Activated naive CD4-positive, alpha-beta T cell treated with Interleukin-2 at 50 U/mL for 16 hours (primary cell): Measurements from ENCODE around the gene CTNNA3.
"Not testable (repeated sequence)": the region's sequence is repeated elsewhere in the genome, so short reads cannot be mapped to it uniquely, and the experiment has no call there.

Experiments
- DNase-seq: peaks from one replicate; pipeline ENCODE4 v3.0.0-alpha.2; 2020

CTNNA3 gene

DNA sequence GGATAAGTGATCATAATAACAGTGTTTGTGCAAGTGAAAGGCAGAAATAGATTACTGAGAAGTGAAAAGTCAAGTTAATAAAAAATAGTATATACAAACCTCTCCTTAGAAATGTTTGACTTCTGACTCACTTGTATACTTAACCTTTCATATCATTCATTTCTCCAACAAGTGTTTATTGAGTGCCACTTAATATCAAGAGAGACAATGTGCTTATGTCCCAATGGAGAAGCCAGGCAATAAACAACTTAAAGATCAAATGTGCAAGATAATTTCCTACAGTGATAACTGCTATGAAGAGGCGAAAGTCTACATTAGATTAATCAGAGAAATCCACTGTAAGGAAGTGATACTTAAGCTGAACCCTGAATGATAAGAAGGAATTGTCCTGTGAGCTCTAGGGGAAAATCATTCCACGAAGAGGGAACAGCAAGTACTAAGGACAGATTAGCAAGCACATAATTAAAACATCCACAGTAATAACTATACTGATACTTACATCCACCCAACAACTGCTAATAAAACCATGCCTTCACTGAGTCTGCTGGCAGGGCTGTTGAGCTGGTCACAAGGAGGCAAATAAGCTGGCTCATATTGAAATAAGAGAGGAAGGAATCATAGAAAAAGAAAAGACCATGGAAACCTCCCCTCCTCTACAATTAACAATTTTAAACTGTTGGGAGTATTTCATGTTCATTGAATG is 203.5 kb downstream of the CTNNA3 start:
- no peak for DNase-seq

DNA sequence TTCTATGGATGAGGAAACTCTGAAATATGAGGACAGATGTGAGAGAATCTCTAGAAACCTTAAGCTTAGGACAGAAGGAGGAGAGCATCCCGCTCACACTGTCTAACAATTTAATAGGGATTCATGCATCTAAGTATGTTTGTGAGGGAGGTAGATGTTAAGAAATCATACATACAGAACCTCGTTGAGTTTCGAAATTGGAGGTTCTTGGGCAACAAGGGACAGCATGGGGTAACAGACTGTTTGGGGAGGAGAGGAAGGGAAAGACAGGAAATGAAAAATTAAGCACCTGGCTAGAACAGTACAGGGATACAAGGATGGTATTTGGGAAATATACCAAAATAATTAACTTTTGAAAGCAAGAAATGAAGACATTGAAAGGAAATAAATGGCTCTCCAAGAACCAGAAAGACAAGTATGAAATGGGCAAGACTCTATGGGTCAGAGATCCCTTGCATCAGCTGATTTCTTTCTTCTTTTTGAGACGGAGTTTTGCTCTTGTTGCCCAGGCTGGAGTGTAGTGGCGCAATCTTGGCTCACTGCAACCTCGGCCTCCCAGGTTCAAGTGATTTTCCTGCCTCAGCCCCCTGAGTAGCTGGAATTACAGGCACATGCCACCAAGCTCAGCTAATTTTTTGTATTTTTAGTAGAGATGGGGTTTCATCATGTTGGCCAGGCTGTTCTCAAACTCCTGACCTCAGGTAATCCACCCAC is 207.9 kb downstream of the CTNNA3 start:
- DNase-seq, result no peak

DNA sequence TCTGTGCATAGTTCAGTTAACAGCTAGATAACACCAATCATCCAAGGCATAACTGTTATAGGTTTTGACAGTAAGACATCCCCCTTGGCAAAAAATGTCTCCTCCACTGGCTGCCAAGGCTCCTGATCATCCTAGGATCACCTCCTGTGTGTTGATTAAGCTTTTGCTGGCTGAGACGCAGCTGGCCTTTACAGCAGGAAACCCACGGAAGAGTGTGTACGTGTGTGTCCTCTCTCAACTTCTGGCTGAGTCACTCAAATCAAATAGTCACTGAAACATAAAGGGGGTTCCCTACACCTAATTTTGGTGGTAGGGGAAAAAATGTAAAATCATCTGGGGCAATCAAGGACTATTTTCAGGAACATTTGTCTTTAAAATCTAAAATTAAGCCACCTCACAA is 208.8 kb downstream of the CTNNA3 start:
- no peak for DNase-seq

DNA sequence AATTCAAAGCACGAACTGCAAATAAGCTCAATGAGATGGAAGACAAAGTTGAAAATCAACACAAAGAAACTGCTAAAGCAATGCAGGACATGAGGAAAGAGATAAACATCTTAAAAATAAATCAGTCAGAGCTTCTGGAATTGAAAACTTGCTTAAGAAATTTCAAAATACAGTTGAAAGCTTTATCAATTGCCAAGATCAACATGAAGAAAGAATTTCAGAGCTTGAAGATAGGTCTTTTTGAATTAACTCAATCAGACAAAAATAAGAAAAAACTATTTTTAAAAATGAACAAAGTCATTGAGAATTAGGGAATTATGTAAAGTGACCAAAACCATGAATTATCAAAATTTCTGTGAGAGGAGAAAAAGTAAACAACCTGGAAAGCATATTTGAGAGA is 218.1 kb downstream of the CTNNA3 start:
- DNase-seq, result no peak

DNA sequence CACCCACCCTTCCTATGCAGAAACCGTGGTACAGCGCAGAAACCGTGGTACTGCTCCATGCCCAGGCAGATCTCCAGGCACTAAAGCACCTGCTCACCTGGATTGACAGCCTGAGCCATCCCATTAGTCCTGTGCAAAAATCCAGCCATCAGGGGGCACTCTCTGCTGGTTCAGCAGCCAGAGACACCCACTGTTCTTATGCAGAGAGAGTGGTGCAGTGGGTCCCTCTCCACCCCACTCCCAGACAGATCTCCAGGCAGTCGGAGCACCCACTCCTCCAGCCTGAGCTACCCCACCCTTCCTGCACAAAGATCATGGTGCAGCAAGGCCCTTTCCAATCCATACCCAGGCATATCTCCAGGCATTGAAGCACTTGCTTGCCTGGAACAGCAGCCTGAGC is 219.8 kb downstream of the CTNNA3 start:
- DNase-seq, result no peak

DNA sequence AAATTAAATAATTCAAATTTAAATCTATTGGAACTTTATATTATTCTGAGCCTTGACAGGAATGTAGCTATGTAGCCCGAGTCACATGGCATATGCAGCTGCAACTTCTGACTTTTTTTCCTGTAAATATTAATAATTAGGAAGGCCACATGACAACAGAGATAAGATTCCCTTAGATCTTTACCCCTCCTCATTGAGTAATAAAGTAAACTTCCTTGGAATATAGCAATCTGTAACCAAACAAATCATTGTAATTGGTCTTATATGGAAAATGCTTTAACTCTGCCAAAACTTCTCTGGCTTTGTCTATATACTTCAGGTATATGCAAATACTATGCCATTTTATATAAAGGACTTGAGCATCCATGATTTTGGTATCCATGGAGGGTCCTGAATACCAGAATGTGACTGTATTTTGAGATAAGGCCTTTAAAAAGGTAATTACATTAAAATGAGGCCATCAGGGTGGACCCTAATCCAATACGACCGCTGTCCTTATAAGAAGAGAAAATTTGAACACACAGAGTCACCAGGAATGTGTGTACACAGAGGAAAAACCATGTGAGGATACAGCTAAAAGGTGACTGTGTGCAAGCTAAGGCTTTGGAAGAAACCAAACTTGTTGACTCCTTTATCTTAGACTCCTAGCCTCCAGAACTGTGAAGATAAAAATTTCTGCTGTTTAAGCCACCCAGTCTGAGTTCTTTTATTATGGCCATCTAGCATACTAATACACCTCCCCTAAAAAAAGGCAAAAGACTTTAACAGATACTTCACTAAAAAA is 222.0 kb downstream of the CTNNA3 start:
- no peak for DNase-seq

DNA sequence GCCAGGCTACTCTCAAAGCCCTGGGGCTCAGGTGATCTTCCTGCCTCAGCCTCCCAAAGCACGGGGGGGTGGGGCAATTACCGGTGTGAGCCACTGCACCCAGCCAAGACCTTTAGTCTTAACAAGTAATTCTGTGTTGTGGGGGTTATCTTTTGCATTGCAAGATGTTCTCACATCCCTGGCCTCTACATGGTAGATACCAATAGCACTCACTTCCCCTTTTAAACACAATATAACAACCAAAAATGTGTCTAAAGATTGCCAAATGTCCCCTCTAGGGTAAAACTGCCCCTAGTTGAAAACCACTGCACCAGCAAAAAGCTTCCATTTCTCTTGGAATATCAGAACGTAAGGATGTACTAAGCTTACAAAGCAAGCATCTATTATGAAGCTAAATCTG is 225.0 kb downstream of the CTNNA3 start:
- DNase-seq, result no peak

DNA sequence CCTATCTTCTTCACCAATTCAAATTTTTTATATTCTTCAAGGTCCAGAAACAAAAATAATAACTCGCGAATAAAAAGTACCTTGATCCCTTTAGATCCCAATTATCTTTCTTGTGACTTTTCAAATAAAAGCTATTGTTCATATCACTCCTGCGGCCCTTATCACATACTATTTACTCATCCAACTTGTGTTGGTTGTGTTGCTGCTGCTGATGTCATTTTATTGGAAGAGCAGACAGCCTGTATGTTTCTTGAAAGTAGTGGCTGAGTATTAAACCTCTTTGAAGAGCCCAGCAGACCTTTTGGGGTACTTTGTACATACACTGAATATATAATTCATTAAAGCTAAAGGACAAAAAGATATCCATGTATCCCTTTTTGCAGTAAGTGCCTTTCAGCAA is 231.7 kb downstream of the CTNNA3 start:
- DNase-seq, result no peak

DNA sequence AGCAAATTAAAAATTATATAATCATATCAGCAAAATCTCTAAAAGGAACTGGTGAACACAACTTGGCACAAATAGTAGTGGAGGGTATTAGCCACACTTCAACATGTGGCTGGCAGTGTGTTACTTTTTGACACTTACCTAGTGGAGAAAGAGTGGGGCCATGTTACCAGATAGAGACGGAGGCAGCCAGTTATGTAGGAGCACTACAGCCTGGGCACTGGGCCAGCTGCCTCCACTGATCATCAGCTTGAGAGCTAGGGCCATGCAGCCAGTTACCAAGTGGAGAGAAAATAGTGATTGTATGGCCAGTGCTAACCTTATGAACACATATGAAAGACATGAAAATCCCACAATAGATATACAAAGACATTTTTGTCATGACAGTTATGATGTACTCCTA is 243.1 kb downstream of the CTNNA3 start:
- DNase-seq, result no peak

DNA sequence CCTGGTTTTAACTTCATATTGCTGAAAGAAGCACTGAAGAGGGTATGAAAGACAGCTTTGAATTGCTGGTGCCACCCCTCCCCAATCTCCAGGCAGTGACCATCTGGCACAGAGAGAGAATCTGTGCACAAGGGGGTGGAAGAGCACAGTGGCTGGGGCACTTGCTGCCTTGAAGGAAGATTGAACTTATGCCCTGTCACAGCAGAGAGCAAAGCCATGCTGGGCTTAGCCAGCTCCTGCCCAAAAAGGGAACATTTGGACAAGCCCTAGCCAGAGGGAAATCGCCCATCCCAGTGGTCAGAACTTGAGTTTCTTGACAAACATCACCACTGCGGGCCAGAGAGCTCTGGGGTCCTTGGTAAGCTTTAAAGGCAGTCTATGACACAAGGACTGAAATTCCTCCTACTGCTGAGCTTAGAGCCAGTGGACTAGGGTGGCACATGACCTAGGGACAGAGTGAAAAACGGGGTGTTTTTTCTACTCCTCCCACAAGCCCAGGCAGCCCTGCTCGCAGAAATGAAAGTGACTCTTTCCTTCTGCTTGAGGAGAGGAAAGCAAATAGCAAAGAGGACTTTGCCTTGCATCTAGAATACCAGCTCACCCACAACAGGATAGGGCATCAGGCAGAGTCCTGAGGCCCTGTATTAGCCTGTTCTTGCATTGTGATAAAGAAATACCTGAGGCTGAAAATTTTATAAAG is 257.2 kb downstream of the CTNNA3 start:
- no peak for DNase-seq

DNA sequence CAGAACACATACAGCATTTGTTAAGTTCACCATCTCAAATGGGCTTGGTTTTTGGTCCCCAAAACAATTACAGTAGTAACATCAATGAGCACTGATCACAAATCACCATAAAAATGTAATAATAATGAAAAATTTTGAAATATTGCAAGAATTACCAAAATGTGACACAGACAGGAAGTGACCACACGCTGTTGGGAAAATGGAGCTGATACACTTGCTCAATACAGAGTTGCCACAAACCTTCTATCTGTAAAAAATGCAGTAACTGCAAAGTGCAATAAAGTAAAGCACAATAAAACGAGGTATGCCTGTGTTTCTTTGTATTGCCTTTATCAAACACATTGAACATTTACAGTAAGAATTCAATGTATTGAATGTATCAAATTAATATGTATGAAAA is 262.7 kb downstream of the CTNNA3 start:
- DNase-seq, result no peak

DNA sequence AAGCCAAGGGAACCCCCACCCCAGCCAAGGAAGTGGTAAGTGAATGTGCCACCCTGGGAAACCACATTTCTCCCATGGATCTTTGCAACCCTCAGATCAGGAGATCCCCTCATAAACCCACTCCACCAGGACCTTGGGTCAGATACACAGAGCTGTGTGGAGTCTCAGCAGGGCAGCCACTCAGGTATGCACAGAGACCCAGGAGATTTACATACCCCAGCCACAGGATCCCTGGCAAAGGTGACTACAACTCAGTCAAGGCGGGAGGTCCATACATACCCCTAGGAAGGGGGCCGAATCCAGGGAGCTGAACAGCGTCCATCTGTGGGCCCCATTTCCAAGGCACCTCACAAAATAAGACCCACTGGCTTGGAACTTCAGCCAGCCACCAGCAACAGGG is 293.4 kb downstream of the CTNNA3 start:
- DNase-seq, result no peak

DNA sequence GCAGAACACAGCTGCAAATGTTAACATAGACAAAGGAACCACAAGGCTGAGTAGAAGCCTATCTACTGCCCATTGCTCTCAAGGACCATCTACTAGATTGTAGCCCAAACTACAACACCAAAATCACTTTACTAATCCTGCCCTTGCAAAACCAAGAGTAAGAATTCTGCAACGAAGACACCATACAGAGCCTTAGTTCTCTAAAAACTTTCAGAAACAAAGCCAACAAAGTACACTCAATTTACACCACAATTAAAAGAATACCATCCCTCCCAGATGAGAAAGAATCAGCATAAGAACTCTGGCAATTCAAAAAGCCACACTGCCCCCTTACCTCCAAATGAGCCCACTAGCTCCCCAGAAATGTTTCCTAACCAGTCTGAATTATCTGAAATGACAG is 294.3 kb downstream of the CTNNA3 start:
- DNase-seq, result no peak

DNA sequence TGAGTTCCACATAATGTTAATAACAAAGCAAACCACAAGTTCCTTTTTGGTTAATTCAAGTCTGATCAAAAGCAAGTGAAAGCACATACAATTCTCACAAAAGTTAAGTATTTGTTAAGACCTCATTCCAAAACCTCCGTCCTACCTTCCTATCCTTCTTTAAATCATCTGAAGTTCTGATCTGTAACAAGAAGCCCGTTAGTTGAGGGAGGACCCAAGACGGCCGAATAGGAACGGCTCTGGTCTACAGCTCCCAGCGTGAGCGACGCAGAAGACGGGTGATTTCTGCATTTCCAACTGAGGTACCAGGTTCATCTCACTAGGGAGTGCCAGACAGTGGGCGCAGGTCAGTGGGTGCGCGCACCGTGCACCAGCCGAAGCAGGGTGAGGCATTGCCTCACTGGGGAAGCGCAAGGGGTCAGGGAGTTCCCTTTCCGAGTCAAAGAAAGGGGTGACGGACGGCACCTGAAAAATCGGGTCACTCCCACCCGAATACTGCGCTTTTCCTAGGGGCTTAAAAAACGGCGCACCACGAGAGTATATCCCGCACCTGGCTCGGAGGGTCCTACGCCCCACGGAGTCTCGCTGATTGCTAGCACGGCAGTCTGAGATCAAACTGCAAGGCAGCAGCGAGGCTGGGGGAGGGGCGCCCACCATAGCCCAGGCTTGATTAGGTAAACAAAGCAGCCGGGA is 309.0 kb downstream of the CTNNA3 start:
- DNase-seq, result not testable (repeated sequence)

DNA sequence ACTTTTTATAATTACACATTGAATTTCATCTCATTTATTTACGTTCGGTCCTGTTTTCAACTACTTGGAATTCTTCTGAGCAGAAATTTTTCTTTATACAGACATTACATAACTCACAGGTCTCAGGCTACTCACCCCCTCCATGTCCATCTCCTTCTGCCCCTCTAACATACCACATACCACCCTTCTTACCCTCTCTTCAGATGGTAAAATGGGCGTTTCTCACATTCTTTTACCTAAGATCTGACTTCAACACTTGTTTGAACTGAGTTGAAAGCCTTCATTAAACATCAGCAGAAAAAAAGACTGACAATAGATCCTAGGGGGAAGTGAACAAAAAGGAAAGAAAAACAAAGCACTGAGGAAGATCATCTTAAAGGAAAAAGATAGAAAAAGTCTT is 309.7 kb downstream of the CTNNA3 start:
- no peak for DNase-seq

DNA sequence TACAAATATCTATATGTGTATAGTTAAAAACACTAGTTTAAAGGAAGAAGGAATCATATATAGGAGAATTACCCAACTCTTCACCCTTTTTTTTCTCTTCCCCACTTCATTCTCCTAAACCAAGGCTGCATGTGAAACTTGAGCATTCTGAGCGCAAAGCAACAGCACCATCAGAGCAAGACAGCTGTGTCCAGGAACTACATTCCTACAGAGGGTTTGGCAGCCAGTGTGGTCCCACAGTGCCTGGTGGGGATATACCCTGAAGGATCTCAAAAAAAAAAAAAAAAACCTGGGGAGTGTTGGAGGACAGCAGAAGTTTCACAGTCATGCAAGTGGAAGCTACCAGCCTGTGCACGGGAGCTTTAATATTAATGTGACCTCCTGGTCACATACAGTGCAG is 310.4 kb downstream of the CTNNA3 start:
- DNase-seq, result no peak

DNA sequence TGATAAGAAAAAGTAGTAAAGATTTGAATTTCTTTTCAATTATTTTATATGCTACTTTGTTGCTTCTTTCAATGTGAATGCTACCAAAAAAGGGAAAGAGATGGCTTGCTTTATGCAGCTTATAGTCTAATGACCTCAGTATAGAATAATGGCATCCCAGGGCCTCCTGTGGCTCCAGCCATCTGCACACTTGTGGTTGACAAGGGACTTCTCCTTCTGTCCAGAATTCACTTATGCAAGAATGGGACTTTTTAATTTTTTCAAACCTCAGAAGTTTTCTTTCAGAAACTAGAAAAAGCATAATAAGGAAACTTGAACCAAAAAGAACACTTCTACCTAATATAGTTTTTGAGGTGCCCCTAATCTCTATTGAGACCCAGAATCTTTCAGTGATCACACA is 310.9 kb downstream of the CTNNA3 start:
- DNase-seq, result no peak

DNA sequence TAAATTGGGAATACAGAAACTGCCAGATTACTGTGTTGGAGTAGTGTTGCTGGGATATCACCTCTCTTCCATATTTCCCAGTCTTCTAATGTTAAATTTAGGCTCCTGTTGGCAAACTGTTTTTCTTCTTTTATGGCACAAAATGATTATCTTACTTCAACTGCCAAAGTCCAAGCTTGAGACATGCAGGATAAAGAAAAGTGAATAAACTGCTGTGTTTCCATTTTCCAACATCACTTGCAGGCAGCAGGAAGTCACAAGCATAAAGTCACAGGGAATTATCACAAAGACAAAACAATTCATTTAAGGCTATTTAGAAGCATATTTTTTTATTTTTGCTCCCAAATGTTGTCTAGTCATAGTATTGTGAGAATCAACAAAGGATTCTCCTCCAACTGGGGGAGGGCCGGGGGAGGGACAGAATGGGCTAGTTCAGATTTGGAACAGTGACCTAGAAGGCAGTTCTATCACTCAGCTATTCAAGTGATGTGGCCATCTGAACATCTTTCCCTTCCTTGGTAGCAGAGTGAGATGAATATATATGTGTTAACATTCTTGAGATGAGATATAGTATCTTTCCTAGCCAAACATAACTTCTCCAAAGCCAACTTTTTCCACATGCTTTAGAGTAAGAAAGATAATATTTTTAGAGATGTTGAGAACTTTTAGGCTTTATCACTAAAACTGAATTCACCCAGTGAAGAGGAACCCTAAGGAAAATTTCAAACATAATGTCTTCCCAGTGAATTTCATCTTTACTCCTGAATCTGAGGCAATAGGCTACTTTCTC is 364.7 kb downstream of the CTNNA3 start:
- no peak for DNase-seq

DNA sequence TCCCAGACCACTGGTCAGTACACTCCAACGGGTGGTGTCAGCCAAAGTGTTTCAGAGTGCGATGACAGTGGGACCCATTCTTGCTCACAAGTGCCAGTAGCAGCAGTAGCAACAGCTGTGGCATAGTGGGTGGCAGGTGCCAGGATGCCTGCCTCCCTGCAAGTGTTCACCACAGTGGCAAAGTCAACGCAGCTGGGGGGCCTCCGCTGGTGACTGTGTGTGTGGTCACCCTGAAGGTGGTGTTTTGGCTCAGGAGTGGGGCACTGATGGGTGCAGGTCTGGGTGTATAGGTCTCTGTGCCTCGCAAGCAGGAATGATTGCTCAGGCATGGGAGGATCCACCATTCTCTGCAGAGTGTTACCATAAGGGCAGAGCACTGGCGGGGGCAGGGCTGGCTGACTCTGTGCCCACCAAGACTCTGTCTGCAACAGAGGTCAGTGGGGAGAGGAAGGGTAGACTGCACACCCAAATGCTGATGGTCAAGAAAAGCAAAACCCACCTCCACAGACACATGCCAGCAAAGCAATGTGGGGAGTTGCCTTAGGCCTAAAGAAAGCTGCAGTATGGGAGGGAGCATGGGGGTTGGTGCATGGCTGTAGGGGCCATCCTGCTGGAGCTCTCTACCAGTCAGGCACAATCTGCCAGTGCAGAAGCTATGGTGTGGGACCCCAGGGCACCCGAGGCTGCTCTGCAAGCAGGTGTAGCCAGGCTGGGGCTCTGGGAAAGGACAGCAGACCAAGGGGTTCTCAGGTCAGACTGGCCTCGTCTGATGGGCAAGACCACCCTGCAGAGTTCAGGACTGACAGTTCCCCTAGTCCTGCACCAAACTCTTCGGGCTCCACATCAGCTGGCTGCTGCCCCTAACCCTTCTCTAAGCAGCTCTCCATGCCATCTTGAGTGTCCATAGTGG is 368.1 kb downstream of the CTNNA3 start:
- no peak for DNase-seq

DNA sequence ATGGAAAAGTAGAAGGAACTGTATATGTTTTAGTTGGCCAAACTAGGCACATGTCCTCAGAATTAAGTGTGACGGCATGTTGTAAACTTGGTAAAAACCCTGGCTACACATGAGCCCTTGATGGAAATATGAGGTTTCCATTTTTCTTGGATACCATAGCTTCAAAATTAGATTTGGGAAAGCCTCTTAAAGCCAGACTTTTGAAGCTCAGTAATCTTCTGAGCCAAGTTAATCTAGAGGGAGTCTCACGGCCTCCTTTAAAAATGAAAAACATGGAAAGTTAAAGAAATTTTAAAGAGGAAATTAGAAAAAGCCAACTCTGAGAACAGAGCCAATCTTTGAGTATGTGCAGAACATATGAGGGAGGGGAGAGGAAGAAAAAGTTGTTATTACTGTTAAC is 376.0 kb downstream of the CTNNA3 start:
- no peak for DNase-seq

DNA sequence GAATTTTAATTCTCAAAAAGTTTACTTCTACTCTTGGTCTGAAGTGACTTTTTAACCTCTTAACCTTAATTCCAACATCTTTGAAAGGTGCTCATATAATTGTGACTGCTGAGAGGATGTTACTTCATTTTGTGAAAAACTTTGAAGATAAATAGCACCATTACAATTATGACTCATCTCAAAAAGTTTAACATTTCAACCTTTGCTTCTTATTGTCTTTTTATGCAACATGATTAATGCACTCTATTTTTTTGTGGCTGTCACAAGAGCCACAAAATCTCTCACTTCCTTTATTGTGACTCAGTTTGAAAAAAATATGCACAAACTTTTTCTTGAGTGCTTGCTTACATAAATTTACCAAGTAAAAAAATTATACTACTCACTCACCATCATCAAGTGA is 387.1 kb downstream of the CTNNA3 start:
- DNase-seq, result no peak
